Measurements from ENCODE around the gene MRPL2.
"Not testable (repeated sequence)": the region's sequence is repeated elsewhere in the genome, so short reads cannot be mapped to it uniquely, and the experiment has no call there.

MRPL2 gene

GRCh38 chr6:43082806-43083655 is 23.8 kb upstream of the MRPL2 start:
- no peak for DNase-seq (ENCODE audit: low read depth, low spot score)

DNA sequence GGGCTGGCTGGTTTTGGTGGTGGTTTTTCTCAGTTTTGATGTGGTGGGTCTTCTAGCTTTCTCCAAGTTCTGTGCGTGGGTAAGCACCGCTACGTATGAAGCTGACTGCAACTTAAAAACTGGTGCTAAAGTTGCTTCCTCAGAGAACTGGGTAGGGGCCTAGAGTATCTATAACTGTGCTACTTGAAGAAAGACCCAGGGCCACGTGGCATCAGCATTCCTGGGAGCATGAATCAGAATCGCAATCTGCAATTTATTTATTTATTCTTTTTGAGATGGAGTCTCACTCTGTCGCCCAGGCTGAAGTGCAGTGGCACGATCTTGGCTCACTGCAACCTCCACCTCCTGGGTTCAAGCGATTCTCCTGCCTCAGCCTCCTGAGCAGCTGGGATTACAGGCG is 22.7 kb upstream of the MRPL2 start:
- not testable (repeated sequence) for DNase-seq (ENCODE audit: low read depth, low spot score)

- DNase-seq (ENCODE audit: low read depth, low spot score), result no peak
Measured at GRCh38 chr6:43081043-43081442, 21.8 kb upstream of the MRPL2 start.

GRCh38 chr6:43078691-43079090 is 19.5 kb upstream of the MRPL2 start:
- no peak for DNase-seq (ENCODE audit: low read depth, low spot score)

DNA sequence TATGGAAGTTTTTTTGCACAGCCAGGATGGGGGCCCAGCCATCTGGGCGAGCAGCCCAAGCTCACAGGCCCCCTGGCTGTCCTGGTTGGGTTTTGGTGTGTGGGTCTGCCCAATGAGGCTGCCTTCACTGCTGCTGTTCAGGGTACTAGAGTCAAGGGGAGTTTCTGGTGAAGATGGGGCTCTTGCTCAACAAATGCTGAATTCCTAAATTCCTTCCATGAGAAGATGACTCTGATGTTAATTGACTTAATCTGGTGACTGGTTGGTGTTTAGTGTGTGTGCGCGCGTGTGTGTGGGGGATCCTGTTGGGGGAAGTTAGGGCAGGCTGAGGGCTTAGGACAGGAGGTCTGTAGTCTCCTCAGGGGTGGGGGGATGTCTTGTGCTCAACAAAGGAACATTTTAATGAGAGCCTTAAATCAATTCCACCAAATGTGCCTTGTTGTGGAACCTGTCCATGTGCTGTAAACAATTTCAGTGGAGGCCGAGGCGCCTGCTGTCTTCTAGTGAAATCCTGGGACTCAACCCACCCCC is 18.8 kb upstream of the MRPL2 start:
- DNase-seq (ENCODE audit: low read depth, low spot score), result no peak

DNA sequence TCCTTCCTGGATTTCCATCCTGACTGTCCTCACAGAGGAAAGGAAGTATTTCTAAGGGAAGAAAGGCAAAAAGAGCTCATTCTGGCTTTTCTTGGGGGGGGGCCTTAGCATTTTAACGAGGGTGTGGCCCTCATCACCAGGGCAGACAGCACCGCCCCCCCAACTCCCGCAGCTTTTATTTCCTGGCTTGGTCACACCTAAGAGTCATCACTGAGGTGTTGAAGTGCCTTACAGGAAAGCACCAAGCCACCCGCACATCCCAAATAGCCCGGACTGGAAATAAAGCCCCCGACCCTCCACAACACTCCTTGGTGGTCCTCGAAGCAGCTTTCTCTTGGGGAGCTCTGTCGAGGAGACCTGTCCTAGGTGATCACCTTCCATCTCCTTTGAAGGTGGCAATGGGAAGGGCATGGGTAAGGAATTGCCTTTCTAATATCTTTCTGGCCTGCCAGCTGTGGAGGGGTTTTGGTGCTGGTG is 18.1 kb upstream of the MRPL2 start:
- no peak for DNase-seq (ENCODE audit: low read depth, low spot score)

GRCh38 chr6:43076464-43077332 is 17.5 kb upstream of the MRPL2 start:
- no peak for DNase-seq (ENCODE audit: low read depth, low spot score)

DNA sequence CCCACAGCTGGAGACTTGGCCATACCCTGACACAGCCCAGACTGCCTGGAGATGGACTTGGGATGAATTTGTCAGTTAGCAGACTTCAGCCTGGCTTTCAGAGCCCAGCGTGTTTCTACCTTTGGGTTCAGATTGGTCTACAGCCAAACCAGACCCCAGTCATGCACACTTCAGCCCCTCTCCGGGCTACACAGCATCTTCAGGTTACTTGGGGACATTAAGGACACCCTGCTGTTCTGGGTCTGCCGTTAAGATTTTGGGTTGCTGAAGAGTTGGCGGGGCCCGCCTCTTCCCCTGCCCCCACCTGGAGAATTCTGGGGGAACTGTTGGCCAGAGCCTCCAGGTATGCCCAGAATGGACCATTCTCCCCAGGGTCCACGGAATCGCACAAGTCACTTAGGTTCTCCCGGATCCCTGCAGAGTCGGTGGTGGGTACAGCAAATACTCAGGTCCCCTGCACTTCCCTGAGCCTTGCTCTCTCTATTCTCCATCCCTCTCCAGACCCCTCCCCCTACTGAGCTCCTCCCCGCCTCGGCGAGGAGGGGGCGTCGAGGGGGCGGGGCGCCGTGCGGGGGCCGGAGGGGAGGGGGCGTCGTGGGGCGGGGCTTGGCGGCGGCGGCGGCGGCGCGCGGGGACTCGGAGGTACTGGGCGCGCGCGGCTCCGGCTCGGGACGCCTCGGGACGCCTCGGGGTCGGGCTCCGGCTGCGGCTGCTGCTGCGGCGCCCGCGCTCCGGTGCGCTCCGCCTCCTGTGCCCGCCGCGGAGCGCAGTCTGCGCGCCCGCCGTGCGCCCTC is 16.6 kb upstream of the MRPL2 start, which contains the start of gene PTK7:
Gene PTK7, plus strand, starts transcription at position 645 of the 794 bp plus-strand sequence. CDS start 175 bp downstream, outside the sequence.
- DNase-seq (ENCODE audit: low read depth, low spot score), result no peak

DNA sequence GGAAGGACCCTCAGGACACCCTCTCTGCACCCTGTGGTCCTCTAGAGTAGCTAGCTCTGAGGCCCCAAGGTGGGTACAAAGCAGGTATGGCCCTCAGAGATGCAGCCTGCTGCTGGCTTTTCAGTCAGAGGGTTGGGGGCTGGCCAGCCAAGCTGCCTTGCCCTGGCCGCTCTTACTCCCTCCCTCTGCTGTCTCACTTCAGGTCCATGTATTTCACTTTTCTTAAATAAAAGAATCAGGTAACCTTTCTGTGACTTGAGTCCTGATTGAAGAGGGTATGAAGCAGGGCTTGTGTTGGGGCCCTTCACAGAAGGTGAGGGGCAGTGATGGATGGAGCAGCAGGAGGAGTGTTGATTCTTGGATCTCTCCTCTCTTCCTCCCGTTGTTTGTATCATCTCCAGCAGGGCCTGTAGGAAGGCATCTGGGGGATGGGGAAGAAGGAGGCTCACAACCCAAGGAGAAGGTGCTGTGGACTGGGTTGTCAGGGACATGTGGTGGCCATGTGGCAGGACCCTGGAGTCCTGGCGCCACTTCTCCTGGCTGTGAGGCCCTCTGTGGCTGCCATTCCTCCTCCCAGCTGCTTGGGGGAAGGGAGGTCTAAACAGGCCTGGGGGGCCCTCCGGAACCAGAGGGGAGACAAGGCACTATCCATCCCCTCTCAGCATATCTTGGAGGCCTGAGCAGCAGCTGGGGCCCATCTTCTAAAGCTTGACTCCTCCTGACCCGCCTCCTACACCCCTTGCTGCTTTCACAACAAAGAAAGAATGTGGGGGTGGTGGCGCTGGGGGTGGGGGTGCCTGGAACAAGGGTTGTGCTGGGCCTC is 15.8 kb upstream of the MRPL2 start:
- no peak for DNase-seq (ENCODE audit: low read depth, low spot score)

- DNase-seq (ENCODE audit: low read depth, low spot score), result no peak
Measured at GRCh38 chr6:43070028-43070632, 10.9 kb upstream of the MRPL2 start.

DNA sequence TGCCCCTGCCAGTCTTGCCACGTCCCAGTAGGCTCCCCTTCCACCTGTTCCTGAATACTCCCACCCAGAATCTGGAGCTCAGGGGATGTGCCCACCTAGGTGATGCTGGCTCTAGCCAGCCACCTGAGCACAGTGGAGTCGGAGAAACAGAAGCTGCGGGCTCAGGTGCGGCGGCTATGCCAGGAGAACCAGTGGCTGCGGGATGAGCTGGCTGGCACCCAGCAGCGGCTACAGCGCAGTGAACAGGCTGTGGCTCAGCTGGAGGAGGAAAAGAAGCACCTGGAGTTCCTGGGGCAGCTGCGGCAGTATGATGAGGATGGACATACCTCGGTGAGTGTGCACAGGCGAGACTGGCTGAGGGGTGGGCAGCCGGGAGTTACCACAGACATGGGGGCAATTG is 3.6 kb upstream of the MRPL2 start:
- DNase-seq (ENCODE audit: low read depth, low spot score), result no peak

DNA sequence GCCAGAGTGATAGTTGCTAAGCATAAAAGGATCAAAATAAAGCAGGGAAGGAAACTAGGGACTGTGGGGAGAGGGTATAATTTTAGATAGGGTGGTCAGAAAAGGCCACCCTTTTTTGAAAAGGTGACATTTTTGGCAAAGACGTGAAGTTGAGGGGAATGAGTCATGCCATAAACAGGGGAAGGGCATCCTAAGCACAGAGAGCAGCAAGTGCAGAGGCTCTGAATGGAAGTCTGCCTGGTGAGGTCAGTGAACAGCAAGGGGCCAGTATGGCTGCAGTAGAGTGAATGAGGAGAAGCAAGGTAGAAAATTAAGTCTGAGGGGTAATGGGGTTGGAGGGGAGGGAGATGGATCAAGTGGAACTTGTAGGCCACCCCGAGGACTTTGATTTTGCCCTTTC is 2.6 kb upstream of the MRPL2 start:
- no peak for DNase-seq (ENCODE audit: low read depth, low spot score)

DNA sequence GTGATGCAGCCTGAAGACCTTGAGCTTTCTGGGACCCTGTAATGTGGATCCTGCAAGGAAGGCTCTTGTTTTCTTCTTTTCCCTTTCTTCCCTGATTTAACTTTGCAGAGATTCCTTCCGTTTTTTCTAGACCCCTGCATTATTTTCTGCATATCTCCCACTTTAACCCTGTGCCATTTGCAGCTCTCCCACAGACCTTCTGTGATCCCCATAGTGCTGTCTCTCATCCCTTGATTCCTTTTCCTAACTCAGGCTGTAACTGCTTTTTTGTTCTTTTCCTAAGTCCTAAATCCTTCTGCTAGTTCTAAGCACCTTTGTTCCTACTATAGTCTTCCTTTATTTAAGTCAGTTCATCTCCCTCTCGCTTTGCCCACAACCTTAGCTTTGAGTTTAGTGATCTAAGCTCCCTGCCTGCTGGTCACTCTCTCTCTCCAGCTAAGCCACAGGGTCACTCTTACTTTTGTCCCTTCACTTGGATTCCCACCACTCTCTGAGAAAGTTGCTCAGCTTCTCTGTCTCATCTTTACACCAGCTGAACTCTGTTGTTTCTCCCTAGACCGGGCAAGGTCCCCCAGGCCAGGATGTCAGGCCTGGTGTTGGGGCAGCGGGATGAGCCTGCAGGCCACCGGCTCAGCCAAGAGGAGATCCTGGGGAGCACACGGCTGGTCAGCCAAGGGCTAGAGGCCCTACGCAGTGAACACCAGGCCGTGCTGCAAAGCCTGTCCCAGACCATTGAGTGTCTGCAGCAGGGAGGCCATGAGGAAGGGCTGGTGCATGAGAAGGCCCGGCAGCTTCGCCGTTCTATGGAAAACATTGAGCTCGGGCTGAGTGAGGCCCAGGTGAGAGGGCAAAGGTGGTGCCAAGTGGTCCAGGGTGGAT is 1.8 kb upstream of the MRPL2 start:
- no peak for DNase-seq (ENCODE audit: low read depth, low spot score)

DNA sequence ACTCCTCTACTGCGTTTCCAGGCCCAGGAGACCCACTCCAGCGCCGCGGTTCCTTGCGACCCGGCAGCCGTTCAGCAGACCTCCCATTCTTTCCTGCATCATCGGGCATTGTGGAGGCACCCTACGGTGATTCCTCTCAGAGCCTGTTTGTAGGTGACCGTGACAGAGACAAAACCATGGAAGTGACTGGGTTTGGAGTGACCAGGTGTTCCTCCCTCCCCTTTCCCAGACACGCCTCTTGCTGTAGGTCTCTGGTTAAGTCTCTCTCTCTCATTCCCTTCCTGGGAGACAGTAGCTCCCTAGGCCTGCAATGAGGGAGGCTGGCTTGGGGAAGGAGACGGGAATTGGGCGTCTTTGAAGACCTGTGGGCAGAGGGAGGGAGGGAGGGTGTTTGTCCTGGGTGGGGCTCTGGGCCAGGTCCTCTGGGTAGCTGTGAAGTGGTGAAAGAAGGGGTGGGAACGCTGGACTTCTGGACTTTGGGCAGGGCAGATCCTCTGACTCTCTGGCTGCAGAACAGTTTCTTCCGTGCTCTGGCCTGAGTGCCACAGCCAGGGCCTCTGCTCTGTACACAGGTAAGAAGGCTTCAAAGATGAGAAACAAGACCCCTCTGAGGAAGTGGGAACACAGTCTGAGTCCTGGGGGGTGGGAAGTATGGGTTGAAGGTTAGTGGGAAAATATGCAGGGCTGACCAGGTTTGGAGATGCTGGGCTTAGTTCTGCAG is 960 bp upstream of the MRPL2 start:
- no peak for DNase-seq (ENCODE audit: low read depth, low spot score)

- no peak for DNase-seq (ENCODE audit: low read depth, low spot score)
Measured at GRCh38 chr6:43058531-43058930, 703 bp downstream of the MRPL2 start.

DNA sequence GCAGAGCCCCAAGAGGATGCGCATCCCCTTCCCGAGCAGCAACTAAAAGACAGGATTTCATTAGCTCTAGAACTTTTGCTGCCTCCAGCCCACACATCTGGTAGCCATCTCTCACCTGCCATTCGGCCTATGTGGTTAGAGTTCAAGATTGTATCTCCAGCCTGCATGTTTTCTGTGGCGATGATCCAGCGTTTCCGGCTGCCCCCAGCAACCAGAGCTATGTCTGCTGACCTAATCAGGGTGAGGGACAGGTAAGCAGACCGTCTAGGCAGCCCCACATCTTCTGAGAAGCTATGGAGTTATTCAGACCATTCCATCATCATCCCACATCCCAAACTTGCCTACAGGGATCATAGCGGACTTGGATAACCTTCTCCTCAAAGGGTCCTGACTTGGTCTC is 3.3 kb downstream of the MRPL2 start:
- no peak for DNase-seq (ENCODE audit: low read depth, low spot score)

- DNase-seq (ENCODE audit: low read depth, low spot score), result no peak
Measured at GRCh38 chr6:43054206-43054943, 4.9 kb downstream of the MRPL2 start.

All from activated naive CD8-positive, alpha-beta T cell treated with anti-CD3 and anti-CD28 coated beads, Interleukin-2, amount 50 U/mL, for 16 hours (primary cell).